Hepatocyte (in vitro differentiated cells): Measurements from ENCODE around the gene BLOC1S1. TPM values are rescaled to one million over a fixed set of nuclear protein-coding genes. Genes with fewer than 3 reads are reported as not detected.

Source experiments
- DNase-seq: peaks from one replicate; pipeline ENCODE4 v3.0.0-alpha.2; 2016; ENCODE audit warnings: low spot score
- H2AFZ ChIP-seq: fragments of 200-600 bp; sonication (generic); 2 replicates; pipeline ENCODE4 v1.6.0; 2016; ENCODE audit warnings: antibody characterized with exemption, mild to moderate bottlenecking
- H3K27ac ChIP-seq: fragments of 200-600 bp; sonication (generic); 2 replicates; pipeline ENCODE4 v1.5.1; 2016; ENCODE audit warnings: mild to moderate bottlenecking
- H3K27me3 ChIP-seq: fragments of 200-600 bp; sonication (generic); 2 replicates; pipeline ENCODE4 v1.6.1; 2016
- H3K36me3 ChIP-seq: fragments of 200-600 bp; sonication (generic); replicated peaks from 2 replicates; pipeline ENCODE4 v1.5.1; 2016; ENCODE audit warnings: low read depth; ENCODE audit not compliant: insufficient read depth
- H3K4me1 ChIP-seq: fragments of 200-600 bp; sonication (generic); 2 replicates; pipeline ENCODE4 v1.5.1; 2016; ENCODE audit warnings: mild to moderate bottlenecking, moderate library complexity; ENCODE audit not compliant: insufficient read depth
- H3K4me2 ChIP-seq: fragments of 200-600 bp; sonication (generic); 2 replicates; pipeline ENCODE4 v1.6.0; 2016
- H3K4me3 ChIP-seq: fragments of 200-600 bp; sonication (generic); 2 replicates; pipeline ENCODE4 v1.5.1; 2016; ENCODE audit warnings: mild to moderate bottlenecking
- H3K79me2 ChIP-seq: fragments of 200-600 bp; sonication (generic); 2 replicates; pipeline ENCODE4 v1.6.0; 2017; ENCODE audit warnings: mild to moderate bottlenecking
- H3K9me2 ChIP-seq: fragments of 200-600 bp; sonication (generic); replicated peaks from 2 replicates; pipeline ENCODE4 v1.6.0; 2017; ENCODE audit warnings: mild to moderate bottlenecking; ENCODE audit not compliant: insufficient read depth
- H3K9me3 ChIP-seq: fragments of 200-600 bp; sonication (generic); 2 replicates; pipeline ENCODE4 v1.5.1; 2016; ENCODE audit warnings: low read depth, mild to moderate bottlenecking
- H4K20me1 ChIP-seq: fragments of 200-600 bp; sonication (generic); 2 replicates; pipeline ENCODE4 v1.6.0; 2016; ENCODE audit warnings: mild to moderate bottlenecking; ENCODE audit not compliant: insufficient read depth, poor library complexity, severe bottlenecking
- EZH2 ChIP-seq: fragments of 200-600 bp; sonication (generic); IDR thresholded peaks from 2 replicates; pipeline ENCODE4 v1.6.1; 2016; ENCODE audit warnings: antibody characterized with exemption, mild to moderate bottlenecking, borderline replicate concordance
- EZH2phosphoT487 ChIP-seq: fragments of 200-600 bp; sonication (generic); IDR thresholded peaks from one replicate; pipeline ENCODE4 v1.6.1; 2018; ENCODE audit warnings: antibody characterized with exemption, mild to moderate bottlenecking, low read depth, moderate library complexity; ENCODE audit not compliant: unreplicated experiment, severe bottlenecking
- WGBS: methylation state at CpG from one replicate; pipeline ENCODE4 v1.1.6; 2016; ENCODE audit warnings: low lambda C conversion rate; ENCODE audit errors: missing lambda C conversion rate; 5-methylcytosine and 5-hydroxymethylcytosine counted together
- polyA plus RNA-seq: library from polyadenylated mRNA; unstranded; fragments of >200 nt; fragmentation: Nextera tagmentation; extraction: Ambion mirVana; gene quantifications from 2 replicates; pipeline ENCODE4 v1.2.1, GENCODE V29; 2016
- total RNA-seq: library from RNA; depleted of rRNA; stranded (reverse); fragments of >200 nt; gene quantifications from 2 replicates; pipeline ENCODE4 v1.2.3, GENCODE V29; 2014
- TF ChIP-seq, protein P1 (sequence below): fragments of 200-600 bp; sonication (generic); IDR thresholded peaks from 2 replicates; pipeline ENCODE4 v1.5.1; 2016; ENCODE audit warnings: antibody characterized with exemption, mild to moderate bottlenecking; ENCODE audit not compliant: poor library complexity

BLOC1S1 gene
- total and polyA plus RNA-seq, 2 experiments from 2014 or later, result 159 to 236 TPM

- no peaks in the 10 kb centered on the region for H3K4me1 ChIP-seq
- no peak for DNase-seq
- TF ChIP-seq, protein P1, sequence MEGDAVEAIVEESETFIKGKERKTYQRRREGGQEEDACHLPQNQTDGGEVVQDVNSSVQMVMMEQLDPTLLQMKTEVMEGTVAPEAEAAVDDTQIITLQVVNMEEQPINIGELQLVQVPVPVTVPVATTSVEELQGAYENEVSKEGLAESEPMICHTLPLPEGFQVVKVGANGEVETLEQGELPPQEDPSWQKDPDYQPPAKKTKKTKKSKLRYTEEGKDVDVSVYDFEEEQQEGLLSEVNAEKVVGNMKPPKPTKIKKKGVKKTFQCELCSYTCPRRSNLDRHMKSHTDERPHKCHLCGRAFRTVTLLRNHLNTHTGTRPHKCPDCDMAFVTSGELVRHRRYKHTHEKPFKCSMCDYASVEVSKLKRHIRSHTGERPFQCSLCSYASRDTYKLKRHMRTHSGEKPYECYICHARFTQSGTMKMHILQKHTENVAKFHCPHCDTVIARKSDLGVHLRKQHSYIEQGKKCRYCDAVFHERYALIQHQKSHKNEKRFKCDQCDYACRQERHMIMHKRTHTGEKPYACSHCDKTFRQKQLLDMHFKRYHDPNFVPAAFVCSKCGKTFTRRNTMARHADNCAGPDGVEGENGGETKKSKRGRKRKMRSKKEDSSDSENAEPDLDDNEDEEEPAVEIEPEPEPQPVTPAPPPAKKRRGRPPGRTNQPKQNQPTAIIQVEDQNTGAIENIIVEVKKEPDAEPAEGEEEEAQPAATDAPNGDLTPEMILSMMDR, result no peak
- TF ChIP-seq EZH2, result no peak
- TF ChIP-seq EZH2phosphoT487, result no peak
- no peaks in the 10 kb centered on the region for H3K36me3 ChIP-seq
- H3K4me3 ChIP-seq, result no peak overlapping the region
- H3K27ac ChIP-seq, result no peak overlapping the region
- no peaks in the 10 kb centered on the region for H3K9me2 ChIP-seq
- no peaks in the 10 kb centered on the region for H4K20me1 ChIP-seq
- H3K4me2 ChIP-seq, result peak overlapping the region; percentile 98
- no peaks in the 10 kb centered on the region for H3K9me3 ChIP-seq
- no peaks in the 10 kb centered on the region for H3K79me2 ChIP-seq
- peaks cover 51% of the 10 kb centered on the region for H3K27me3 ChIP-seq
- no peak overlapping the region for H2AFZ ChIP-seq
- 47% methylated on average over 3 of the region's 3 CpGs for WGBS
Measured at GRCh38 chr12:55708695-55709233, 7.1 kb upstream of the BLOC1S1 start.

GRCh38 chr12:55711786-55712553 lies 3.9 kb upstream of the BLOC1S1 start:
- WGBS, result 89% methylated on average over 4 of the region's 4 CpGs
- no peak overlapping the region for H3K27ac ChIP-seq

GRCh38 chr12:55712700-55713415 lies 3.0 kb upstream of the BLOC1S1 start:
- peaks cover 30% of the 10 kb centered on the region for H3K27me3 ChIP-seq
- no peak overlapping the region for H3K4me3 ChIP-seq
- DNase-seq, result no peak
- H4K20me1 ChIP-seq, result no peaks in the 10 kb centered on the region
- no peaks in the 10 kb centered on the region for H3K9me3 ChIP-seq
- H3K27ac ChIP-seq, result no peak overlapping the region
- H2AFZ ChIP-seq, result no peak overlapping the region
- H3K36me3 ChIP-seq, result no peaks in the 10 kb centered on the region
- peaks cover 17% of the 10 kb centered on the region for H3K79me2 ChIP-seq
- TF ChIP-seq, protein P1, result no peak
- TF ChIP-seq EZH2phosphoT487 (no peak), EZH2 (no peak)
- WGBS, result 83% methylated on average over 1 of the region's 1 CpG
- no peaks in the 10 kb centered on the region for H3K9me2 ChIP-seq
- peaks cover 14% of the 10 kb centered on the region for H3K4me1 ChIP-seq
- H3K4me2 ChIP-seq, result no peak overlapping the region

More at GRCh38 chr12:55711786-55712553, 3.9 kb upstream of the BLOC1S1 start:
- H4K20me1 ChIP-seq, result no peaks in the 10 kb centered on the region
- no peaks in the 10 kb centered on the region for H3K9me3 ChIP-seq
- peaks cover 35% of the 10 kb centered on the region for H3K27me3 ChIP-seq
- peaks cover 9% of the 10 kb centered on the region for H3K4me1 ChIP-seq
- H3K9me2 ChIP-seq, result no peaks in the 10 kb centered on the region
- H3K4me3 ChIP-seq, result no peak overlapping the region
- no peak overlapping the region for H3K4me2 ChIP-seq
- no peak overlapping the region for H2AFZ ChIP-seq
- H3K36me3 ChIP-seq, result no peaks in the 10 kb centered on the region
- no peak for DNase-seq
- peaks cover 9% of the 10 kb centered on the region for H3K79me2 ChIP-seq
- TF ChIP-seq EZH2phosphoT487 (no peak), EZH2 (no peak)
- TF ChIP-seq, protein P1, result no peak
